ENCODE measurements around the gene TXNL4A. TPM values are rescaled to one million over a fixed set of nuclear protein-coding genes. Genes with fewer than 3 reads are reported as not detected.

The TXNL4A gene
- total RNA-seq, 1 experiment from 2014 or later = 178 TPM

GRCh38 chr18:79975043-79975442 is 13.3 kb downstream of the TXNL4A start (continued):
- no peak for TF ChIP-seq MAX (IDR thresholded peaks at IDR 0.05)

GRCh38 chr18:79974025-79974654 is 14.2 kb downstream of the TXNL4A start:
- Histone ChIP-seq H3K4me2 (ENCODE audit: low read length) (no peak overlapping the region), H3K9ac (ENCODE audit: low read length) (no peak overlapping the region), H4K20me1 (ENCODE audit: insufficient read depth) (peaks cover 49% of the 10 kb centered on the region; the same call in 1 of the 2 replicates), H3K4me1 (ENCODE audit: control insufficient read depth in 1 of 2, insufficient read depth in 2 of 2, low read length in 2 of 2) (peaks cover 0 to 6% of the 10 kb centered on the region in 2 experiments; a peak in 2 of 4 replicates), H3K79me2 (ENCODE audit: insufficient read depth, low read length) (peaks cover 97% of the 10 kb centered on the region), H3K4me3 (replicated peaks in 1 of 2; ENCODE audit: low read depth in 1 of 2, low read length in 2 of 2) (no peak overlapping the region), H3K9me3 (ENCODE audit: control insufficient read depth in 1 of 2, insufficient read depth in 1 of 2, low read depth in 1 of 2, low read length in 2 of 2) (no peaks in the 10 kb centered on the region), H3K9me2 (ENCODE audit: insufficient read depth) (no peaks in the 10 kb centered on the region), H3K27ac (ENCODE audit: low read depth, low read length) (no peak overlapping the region), H3K27me3 (ENCODE audit: insufficient read depth, low read length) (no peaks in the 10 kb centered on the region), H2AFZ (ENCODE audit: low read depth, low read length, poor library complexity, severe bottlenecking) (no peak overlapping the region), H3K36me3 (ENCODE audit: control insufficient read depth in 1 of 2, insufficient read depth in 2 of 2, low read length in 2 of 2) (peaks cover 36 to 42% of the 10 kb centered on the region in 2 experiments)
- no peak for TF ChIP-seq JUND (IDR thresholded peaks at IDR 0.05)
- no peak for TF ChIP-seq SP1 (IDR thresholded peaks at IDR 0.05; ENCODE audit: low read depth)
- TF ChIP-seq ZBTB33 (IDR thresholded peaks at IDR 0.05; ENCODE audit: extremely low read depth, insufficient replicate concordance, low read length) = no peak
- intact Hi-C loops (cut with micrococcal nuclease) = no loop called here
- DNase-seq (ENCODE audit: low read depth, low spot score) = no peak
- ChIA-PET RAD21 (ENCODE audit: low non-redundant PET in 1 of 2, low total read pairs in 2 of 2, uncharacterized antibody in 2 of 2, unreplicated experiment in 2 of 2) (no interaction called here), POLR2A (no interaction called here), CTCF (no interaction called here)
- no TSS peak for BruUV-seq (replicated peaks)
- no peak for ATAC-seq

GRCh38 chr18:79973517-79973916 is 14.8 kb downstream of the TXNL4A start:
- Histone ChIP-seq H3K4me3 (replicated peaks in 1 of 2; ENCODE audit: low read depth in 1 of 2, low read length in 2 of 2) (no peak overlapping the region), H3K27ac (ENCODE audit: low read depth, low read length) (no peak overlapping the region), H3K4me1 (ENCODE audit: control insufficient read depth in 1 of 2, insufficient read depth in 2 of 2, low read length in 2 of 2) (peaks cover 3 to 10% of the 10 kb centered on the region in 2 experiments), H2AFZ (ENCODE audit: low read depth, low read length, poor library complexity, severe bottlenecking) (no peak overlapping the region), H3K36me3 (ENCODE audit: control insufficient read depth in 1 of 2, insufficient read depth in 2 of 2, low read length in 2 of 2) (peaks cover 36 to 41% of the 10 kb centered on the region in 2 experiments), H3K9ac (ENCODE audit: low read length) (no peak overlapping the region), H3K27me3 (ENCODE audit: insufficient read depth, low read length) (no peaks in the 10 kb centered on the region), H4K20me1 (ENCODE audit: insufficient read depth) (peaks cover 49% of the 10 kb centered on the region; the same call in 1 of the 2 replicates), H3K4me2 (ENCODE audit: low read length) (no peak overlapping the region), H3K9me2 (ENCODE audit: insufficient read depth) (no peaks in the 10 kb centered on the region), H3K79me2 (ENCODE audit: insufficient read depth, low read length) (peaks cover 94% of the 10 kb centered on the region), H3K9me3 (ENCODE audit: control insufficient read depth in 1 of 2, insufficient read depth in 1 of 2, low read depth in 1 of 2, low read length in 2 of 2) (no peaks in the 10 kb centered on the region)
- ATAC-seq = no peak
- RAD21 ChIA-PET (ENCODE audit: low non-redundant PET in 1 of 2, low total read pairs in 2 of 2, uncharacterized antibody in 2 of 2, unreplicated experiment in 2 of 2) = no interaction called here
- DNase-seq (ENCODE audit: low read depth, low spot score) = no peak
- intact Hi-C loops (cut with micrococcal nuclease) = no loop called here
- TF ChIP-seq RAD21 (IDR thresholded peaks at IDR 0.05; ENCODE audit: low read depth) (no peak), JUND (IDR thresholded peaks at IDR 0.05) (no peak), ZBTB33 (IDR thresholded peaks at IDR 0.05; ENCODE audit: extremely low read depth, insufficient replicate concordance, low read length) (no peak), POLR2A (IDR thresholded peaks at IDR 0.05; ENCODE audit: borderline replicate concordance, extremely low read depth, insufficient read depth, insufficient read length) (no peak), EGR1 (IDR thresholded peaks at IDR 0.05; ENCODE audit: low read depth) (no peak), MAX (IDR thresholded peaks at IDR 0.05) (no peak), YY1 (IDR thresholded peaks at IDR 0.05; ENCODE audit: extremely low read depth, insufficient replicate concordance, low read depth, low read length) (no peak), POLR2AphosphoS5 (IDR thresholded peaks at IDR 0.05; ENCODE audit: low read depth, low read length) (no peak), CEBPB (IDR thresholded peaks at IDR 0.05; ENCODE audit: low read depth) (no peak), SRF (IDR thresholded peaks at IDR 0.05; ENCODE audit: low read depth) (no peak), ATF3 (IDR thresholded peaks at IDR 0.05) (no peak), SIN3A (IDR thresholded peaks at IDR 0.05; ENCODE audit: low read depth) (no peak), SP1 (IDR thresholded peaks at IDR 0.05; ENCODE audit: low read depth) (no peak)
- POLR2A ChIA-PET = no interaction called here
- CTCF ChIA-PET = no interaction called here
- BruUV-seq (replicated peaks) = no TSS peak
